Activated naive CD8-positive, alpha-beta T cell treated with anti-CD3 and anti-CD28 coated beads, Interleukin-2, amount 50 U/mL, for 24 hours (primary cell): ENCODE data around the gene ARF6.
"Not testable (repeated sequence)": the region's sequence is repeated elsewhere in the genome, so short reads cannot be mapped to it uniquely, and the experiment has no call there.

Source experiments
- ATAC-seq: fragments of 150-1000 bp; cut with Tn5 transposase; one replicate; pipeline ENCODE4 v1.10.0; 2021
- DNase-seq: peaks from one replicate; pipeline ENCODE4 v3.0.0; 2021
- H3K27ac Mint-ChIP-seq: one replicate; pipeline ENCODE4 v1.8.0; 2021; ENCODE audit warnings: mild to moderate bottlenecking, mixed read lengths
- H3K27me3 Mint-ChIP-seq: one replicate; pipeline ENCODE4 v1.8.0; 2021; ENCODE audit warnings: mixed read lengths
- H3K36me3 Mint-ChIP-seq: one replicate; pipeline ENCODE4 v1.8.0; 2021; ENCODE audit warnings: low read depth, mixed read lengths
- H3K4me1 Mint-ChIP-seq: one replicate; pipeline ENCODE4 v1.8.0; 2021; ENCODE audit warnings: mixed read lengths
- H3K4me3 Mint-ChIP-seq: one replicate; pipeline ENCODE4 v1.8.0; 2021; ENCODE audit warnings: mild to moderate bottlenecking, moderate library complexity, mixed read lengths
- H3K9me3 Mint-ChIP-seq: one replicate; pipeline ENCODE4 v1.8.0; 2021; ENCODE audit warnings: mixed read lengths

The ARF6 gene

DNA sequence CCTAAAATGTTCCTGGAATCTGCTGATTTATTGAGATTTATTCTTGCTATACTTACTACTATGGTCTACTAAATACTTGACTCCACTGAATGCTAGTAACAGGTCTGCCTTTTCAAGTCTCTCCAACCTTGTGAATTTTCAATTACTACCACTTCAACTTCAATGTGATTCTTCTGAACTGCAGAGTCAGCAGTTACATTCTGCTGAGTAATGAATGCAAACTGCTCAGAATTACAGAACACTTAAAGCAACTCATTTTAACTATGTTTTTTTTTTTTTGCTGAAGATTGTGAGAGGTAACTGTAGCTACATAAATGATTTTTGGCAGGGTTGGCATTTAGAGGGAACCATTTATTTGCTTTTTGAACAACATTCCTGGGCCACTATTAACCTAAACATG, 41.8 kb downstream of the ARF6 start:
- Mint-ChIP-seq H3K27me3 (no peaks in the 10 kb centered on the region), H3K4me1 (peaks cover 14% of the 10 kb centered on the region)

DNA sequence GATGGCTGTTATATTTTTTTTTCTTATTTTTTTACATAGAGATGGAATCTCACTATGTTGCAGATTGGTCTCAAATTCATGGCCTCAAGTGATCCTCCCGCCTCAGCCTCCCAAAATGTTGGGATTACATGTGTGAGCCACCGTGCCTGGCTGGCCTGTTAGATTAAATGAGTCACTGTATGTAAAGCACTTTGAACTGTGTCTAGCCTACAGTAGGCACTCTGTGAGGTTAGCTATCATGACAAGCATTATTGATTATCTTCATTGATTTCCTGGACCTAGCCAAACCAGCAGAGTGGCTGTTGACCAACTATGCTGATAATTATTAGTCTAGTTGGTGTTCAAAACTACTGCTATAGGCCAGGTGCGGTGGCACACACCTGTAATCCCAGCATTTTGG, 42.6 kb downstream of the ARF6 start:
- no peak for DNase-seq
- Mint-ChIP-seq H3K4me1 (peaks cover 22% of the 10 kb centered on the region), H3K27ac (no peak overlapping the region), H3K36me3 (peaks cover 24% of the 10 kb centered on the region), H3K9me3 (peaks cover 18% of the 10 kb centered on the region), H3K27me3 (no peaks in the 10 kb centered on the region), H3K4me3 (no peak overlapping the region)
- no peak for ATAC-seq

More for the DNA sequence above, 41.8 kb downstream of the ARF6 start:
- Mint-ChIP-seq H3K36me3 (peaks cover 23% of the 10 kb centered on the region), H3K27ac (no peak overlapping the region), H3K4me3 (no peak overlapping the region), H3K9me3 (peaks cover 18% of the 10 kb centered on the region)
- DNase-seq (no peak), ATAC-seq (no peak)

DNA sequence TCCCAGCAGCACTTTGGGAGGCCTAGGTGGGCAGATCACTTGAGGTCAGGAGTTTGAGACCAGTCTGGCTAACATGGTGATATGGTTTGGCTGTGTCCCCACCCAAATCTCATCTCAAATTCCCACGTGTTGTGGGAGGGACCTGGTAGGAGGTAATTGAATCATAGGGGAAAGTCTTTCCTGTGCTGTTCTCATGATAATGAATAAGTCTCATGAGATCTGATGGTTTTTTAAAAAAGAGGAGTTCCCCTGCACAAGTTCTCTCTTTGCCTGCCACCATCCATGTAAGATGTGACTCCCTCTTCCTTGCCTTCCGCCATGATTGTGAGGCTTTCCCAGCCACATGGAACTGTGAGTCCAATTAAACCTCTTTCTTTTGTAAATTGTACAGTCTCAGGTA, 43.4 kb downstream of the ARF6 start:
- not testable (repeated sequence) for H3K27ac Mint-ChIP-seq, ATAC-seq, H3K27me3 Mint-ChIP-seq

DNA sequence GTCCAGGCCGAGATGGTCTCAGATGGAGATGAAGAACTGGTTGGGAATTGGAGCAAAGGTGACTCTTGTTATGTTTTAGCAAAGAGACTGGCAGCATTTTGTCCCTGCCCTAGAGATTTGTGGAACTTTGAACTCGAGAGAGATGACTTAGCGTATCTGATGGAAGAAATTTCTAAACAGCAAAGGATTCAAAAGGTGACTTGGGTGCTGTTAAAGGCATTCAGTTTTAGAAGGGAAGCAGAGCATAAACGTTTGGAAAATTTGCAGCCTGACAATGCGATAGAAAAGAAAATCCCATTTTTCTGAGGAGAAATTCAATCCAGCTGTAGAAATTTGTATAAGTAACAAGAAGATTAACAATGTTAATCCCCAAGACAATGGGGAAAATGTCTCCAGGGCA, 44.0 kb downstream of the ARF6 start:
- peaks cover 23% of the 10 kb centered on the region for H3K36me3 Mint-ChIP-seq
- H3K4me1 Mint-ChIP-seq: peaks cover 27% of the 10 kb centered on the region
- H3K9me3 Mint-ChIP-seq: peaks cover 18% of the 10 kb centered on the region
- not testable (repeated sequence) for ATAC-seq, H3K27me3 Mint-ChIP-seq, H3K27ac Mint-ChIP-seq, DNase-seq, H3K4me3 Mint-ChIP-seq

More for the DNA sequence above, 43.4 kb downstream of the ARF6 start:
- Mint-ChIP-seq H3K4me1 (peaks cover 26% of the 10 kb centered on the region), H3K9me3 (peaks cover 18% of the 10 kb centered on the region), H3K36me3 (peaks cover 24% of the 10 kb centered on the region)
- not testable (repeated sequence) for H3K4me3 Mint-ChIP-seq, DNase-seq

DNA sequence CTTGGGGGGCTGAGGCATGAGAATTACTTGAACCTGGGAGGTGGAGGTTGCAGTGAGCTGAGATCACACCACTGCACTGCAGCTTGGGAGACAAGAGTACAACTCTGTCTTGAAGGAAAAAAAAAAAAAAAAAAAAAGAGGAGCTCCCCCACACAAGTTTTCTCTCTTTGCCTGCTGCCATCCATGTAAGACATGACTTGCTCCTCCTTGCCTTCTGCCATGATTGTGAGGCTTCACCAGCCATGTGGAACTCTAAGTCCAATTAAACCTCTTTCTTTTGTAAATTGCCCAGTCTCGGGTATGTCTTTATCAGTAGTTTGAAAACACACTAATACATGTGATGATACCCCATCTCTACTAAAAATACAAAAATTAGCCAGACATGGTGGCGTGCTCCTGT, 46.3 kb downstream of the ARF6 start:
- H3K4me3 Mint-ChIP-seq, DNase-seq, ATAC-seq, H3K27ac Mint-ChIP-seq, H3K27me3 Mint-ChIP-seq: not testable (repeated sequence)
- H3K36me3 Mint-ChIP-seq: peaks cover 31% of the 10 kb centered on the region
- H3K4me1 Mint-ChIP-seq: peaks cover 35% of the 10 kb centered on the region
- peaks cover 32% of the 10 kb centered on the region for H3K9me3 Mint-ChIP-seq

DNA sequence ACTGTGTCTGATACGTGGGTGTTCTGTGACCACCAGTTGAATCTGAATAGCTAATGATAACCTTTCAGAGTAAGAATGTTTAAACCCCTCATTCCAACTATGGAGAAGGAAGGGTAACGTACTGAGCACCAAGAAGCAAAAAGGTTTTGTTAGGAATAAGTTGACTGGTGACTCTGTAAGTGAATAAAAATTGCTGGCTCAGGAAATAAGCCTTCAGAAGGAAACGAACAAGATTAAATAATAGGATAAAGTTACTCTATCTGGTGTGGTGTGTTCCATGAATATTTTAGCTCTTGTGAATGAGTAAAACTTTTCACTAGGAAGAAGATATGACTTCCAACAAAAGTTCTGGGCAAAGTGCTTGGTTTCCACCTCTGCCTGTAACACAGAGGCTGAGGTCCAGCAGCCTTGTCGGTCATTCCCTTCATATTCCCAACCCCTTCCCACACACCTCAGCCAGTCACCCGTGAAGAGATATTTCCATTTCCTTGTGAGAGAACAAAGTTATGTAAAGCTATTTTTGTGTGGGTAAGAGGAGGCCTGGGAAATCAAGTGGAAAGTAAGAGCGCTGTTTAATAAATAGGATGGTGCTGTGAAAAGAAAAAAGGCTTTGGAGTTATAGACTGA, 47.1 kb downstream of the ARF6 start:
- DNase-seq (no peak), ATAC-seq (no peak)
- peaks cover 41% of the 10 kb centered on the region for H3K4me1 Mint-ChIP-seq
- peak overlapping the region; percentile 33 for H3K27ac Mint-ChIP-seq
- peaks cover 32% of the 10 kb centered on the region for H3K9me3 Mint-ChIP-seq
- H3K4me3 Mint-ChIP-seq: no peak overlapping the region
- peaks cover 31% of the 10 kb centered on the region for H3K36me3 Mint-ChIP-seq
- H3K27me3 Mint-ChIP-seq: no peaks in the 10 kb centered on the region

GRCh38 chr14:49940808-49941421, 48.0 kb downstream of the ARF6 start:
- Mint-ChIP-seq H3K4me3 (no peak overlapping the region), H3K36me3 (peaks cover 30% of the 10 kb centered on the region), H3K4me1 (peaks cover 50% of the 10 kb centered on the region), H3K27ac (peak overlapping the region; percentile 57), H3K9me3 (peaks cover 32% of the 10 kb centered on the region), H3K27me3 (no peaks in the 10 kb centered on the region)
- DNase-seq (no peak), ATAC-seq (no peak)

DNA sequence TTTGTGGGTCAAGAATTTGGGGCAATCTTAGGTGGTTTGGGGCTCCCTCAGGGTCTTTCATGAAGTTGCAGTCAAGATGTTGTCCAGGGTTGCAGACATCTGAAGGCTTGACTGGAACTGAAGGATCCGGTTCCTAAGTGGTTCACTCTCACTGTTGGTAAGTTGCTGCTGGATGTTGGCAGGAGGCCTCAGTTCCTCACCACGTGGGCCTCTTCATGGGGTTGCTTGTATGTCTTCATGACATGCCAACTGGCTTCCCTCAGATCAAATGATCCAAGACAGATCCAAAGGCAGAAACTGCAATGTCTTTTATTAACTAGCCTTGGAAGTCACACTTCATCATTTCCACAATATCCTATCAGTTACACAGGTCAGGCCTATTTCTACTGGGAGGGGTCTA, 49.2 kb downstream of the ARF6 start:
- Mint-ChIP-seq H3K27ac (peak overlapping the region; percentile 14), H3K4me1 (peaks cover 55% of the 10 kb centered on the region)

GRCh38 chr14:49944501-49944900, 51.6 kb downstream of the ARF6 start:
- ATAC-seq: no peak
- Mint-ChIP-seq H3K27ac (no peak overlapping the region), H3K4me1 (peaks cover 74% of the 10 kb centered on the region)

More for the DNA sequence above, 49.2 kb downstream of the ARF6 start:
- DNase-seq: no peak
- Mint-ChIP-seq H3K4me3 (no peak overlapping the region), H3K36me3 (peaks cover 21% of the 10 kb centered on the region), H3K9me3 (peaks cover 22% of the 10 kb centered on the region), H3K27me3 (no peaks in the 10 kb centered on the region)
- no peak for ATAC-seq

GRCh38 chr14:49945448-49946319, 52.8 kb downstream of the ARF6 start:
- H3K4me1 Mint-ChIP-seq: peaks cover 72% of the 10 kb centered on the region
- no peaks in the 10 kb centered on the region for H3K27me3 Mint-ChIP-seq
- peak overlapping the region; percentile 36 for H3K4me3 Mint-ChIP-seq
- H3K27ac Mint-ChIP-seq: peak overlapping the region; percentile 82
- ATAC-seq (no peak), DNase-seq (no peak)
- H3K9me3 Mint-ChIP-seq: peaks cover 14% of the 10 kb centered on the region
- peaks cover 11% of the 10 kb centered on the region for H3K36me3 Mint-ChIP-seq

More at GRCh38 chr14:49944501-49944900, 51.6 kb downstream of the ARF6 start:
- H3K27me3 Mint-ChIP-seq: no peaks in the 10 kb centered on the region
- no peak overlapping the region for H3K4me3 Mint-ChIP-seq
- peaks cover 14% of the 10 kb centered on the region for H3K9me3 Mint-ChIP-seq
- H3K36me3 Mint-ChIP-seq: peaks cover 13% of the 10 kb centered on the region
- DNase-seq: no peak
